ENCODE data around the gene OR1L1.

OR1L1 gene, protein sequence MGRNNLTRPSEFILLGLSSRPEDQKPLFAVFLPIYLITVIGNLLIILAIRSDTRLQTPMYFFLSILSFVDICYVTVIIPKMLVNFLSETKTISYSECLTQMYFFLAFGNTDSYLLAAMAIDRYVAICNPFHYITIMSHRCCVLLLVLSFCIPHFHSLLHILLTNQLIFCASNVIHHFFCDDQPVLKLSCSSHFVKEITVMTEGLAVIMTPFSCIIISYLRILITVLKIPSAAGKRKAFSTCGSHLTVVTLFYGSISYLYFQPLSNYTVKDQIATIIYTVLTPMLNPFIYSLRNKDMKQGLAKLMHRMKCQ

GRCh38 chr9:122661416-122661815, at the start of gene OR1L1:
OR1L1 (plus strand) TSS chr9:122661716; CDS start chr9:122661716, 0 bp downstream.
- no peak for DNase-seq (ENCODE audit: low read depth in 2 of 2)

DNA sequence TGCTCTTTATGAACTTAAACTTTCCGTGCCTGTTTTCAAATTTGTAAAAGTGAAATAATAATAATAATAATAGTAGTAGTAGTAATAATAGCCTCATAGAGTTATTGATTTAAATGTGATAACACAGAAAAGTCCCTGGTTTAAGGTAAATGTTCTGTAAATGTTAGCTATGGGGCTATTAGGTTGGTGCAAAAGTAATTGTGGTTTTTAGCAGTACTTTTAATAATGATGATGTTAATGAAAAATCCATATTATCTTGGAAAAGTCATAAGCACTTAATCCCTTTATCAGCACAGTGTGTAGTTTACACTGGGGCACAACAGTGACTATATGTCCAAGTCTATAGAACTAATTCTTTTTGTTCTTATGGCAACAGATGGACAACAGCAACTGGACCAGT, 47.2 kb upstream of the OR1L1 start, which contains the start of gene OR1Q1:
OR1Q1 (plus strand) TSS at position 377 of the 400 bp plus-strand sequence; CDS start at position 377, 0 bp downstream.
- DNase-seq (ENCODE audit: low read depth in 2 of 2): no peak

GRCh38 chr9:122619996-122620395, 41.5 kb upstream of the OR1L1 start:
- DNase-seq (ENCODE audit: low read depth in 2 of 2): no peak

DNA sequence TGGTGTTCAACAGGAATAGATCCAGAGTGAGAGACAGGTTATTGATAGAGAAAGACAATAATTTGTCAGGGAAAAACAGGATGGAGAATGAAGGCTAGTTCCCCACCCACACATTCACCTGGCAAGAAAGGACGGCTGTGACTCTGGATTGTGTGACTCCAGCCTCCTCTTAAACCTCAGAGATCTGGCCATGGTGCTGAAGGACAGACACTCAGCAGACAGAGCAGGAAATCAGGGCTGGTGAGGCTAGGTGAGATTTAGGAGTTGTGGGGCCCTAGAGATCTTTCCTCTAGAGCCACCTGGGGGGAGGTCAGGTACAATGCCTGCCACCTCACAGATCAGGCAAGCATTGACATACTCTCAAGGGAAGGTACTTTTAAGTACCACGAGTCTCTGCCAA, 19.3 kb upstream of the OR1L1 start:
- DNase-seq (ENCODE audit: low read depth in 2 of 2): no peak

DNA sequence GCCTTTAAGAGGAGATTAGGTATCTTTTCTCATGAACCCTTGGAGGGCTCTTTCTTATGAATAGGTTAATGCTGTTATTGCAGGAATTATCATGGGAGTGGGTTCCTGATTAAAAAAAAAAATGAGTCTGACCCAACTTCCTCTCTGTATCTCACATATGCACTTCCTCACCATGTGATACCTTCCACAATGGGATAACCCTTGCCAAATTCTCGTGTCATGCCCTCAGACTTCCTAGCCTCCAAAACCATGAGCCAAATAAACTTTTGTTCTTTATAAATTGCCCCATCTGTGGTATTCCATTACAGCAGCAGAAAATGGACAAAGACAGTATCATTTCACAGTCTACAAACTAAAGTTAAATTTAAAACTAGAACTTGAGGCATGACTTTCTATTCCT, 5.1 kb upstream of the OR1L1 start:
- no peak for DNase-seq (ENCODE audit: low read depth in 2 of 2)

GRCh38 chr9:122657527-122657926, 4.0 kb upstream of the OR1L1 start, which contains the start of gene OR1B1:
OR1B1 (minus strand) TSS chr9:122657627.
- no peak for DNase-seq (ENCODE audit: low read depth in 2 of 2)

- DNase-seq (ENCODE audit: low read depth in 2 of 2): no peak
Observed at GRCh38 chr9:122672481-122672880, 11.0 kb downstream of the OR1L1 start.

DNA sequence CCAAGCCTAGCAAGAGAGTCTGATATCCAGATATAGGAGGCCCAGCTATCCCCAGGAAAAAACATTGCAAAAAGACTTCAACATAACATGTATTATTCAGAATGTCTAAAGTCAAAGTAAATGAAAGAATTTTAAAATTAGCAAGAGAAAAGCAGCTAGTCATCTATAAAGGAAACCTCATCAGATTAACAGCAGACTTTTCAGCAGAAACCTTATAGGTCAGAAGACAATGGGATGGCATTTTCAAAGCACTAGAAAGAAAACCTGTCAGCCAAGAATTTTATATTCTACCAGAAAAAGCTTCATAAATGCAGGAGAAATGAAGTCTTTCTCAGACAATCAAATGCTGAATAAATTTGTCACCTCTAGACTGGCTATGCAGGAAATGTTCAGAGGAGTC, 23.3 kb downstream of the OR1L1 start:
- DNase-seq (ENCODE audit: low read depth in 2 of 2): no peak

GRCh38 chr9:122695696-122696095, 34.2 kb downstream of the OR1L1 start:
- DNase-seq (ENCODE audit: low read depth in 2 of 2): no peak
